Measurements from ENCODE around the gene UQCR11. TPM values are rescaled to one million over a fixed set of nuclear protein-coding genes. Genes with fewer than 3 reads are reported as not detected.

Gene UQCR11
- total RNA-seq, 4 donors from 2014 or later = 111 to 152 (median 132) TPM

DNA sequence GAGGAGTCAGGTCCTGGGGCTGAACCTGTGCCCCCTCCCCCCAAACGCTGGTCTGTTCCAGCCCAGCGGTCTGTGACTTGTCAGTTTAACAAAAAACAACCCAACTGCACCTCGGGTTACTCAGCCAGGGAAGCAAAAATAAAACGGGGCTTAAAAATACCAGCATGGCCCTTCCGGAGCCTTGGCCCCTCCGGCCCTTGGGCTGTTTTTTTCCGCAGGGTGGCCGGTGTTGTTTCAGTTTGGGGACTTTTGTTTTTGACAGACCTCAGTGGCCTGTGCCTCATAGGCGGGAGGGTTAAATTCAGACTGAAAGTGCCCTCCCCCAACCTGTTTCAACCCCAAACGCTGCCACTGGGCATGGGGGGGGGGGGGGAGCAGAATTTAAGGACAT, 43.2 kb upstream of the UQCR11 start:
- H3K27ac ChIP-seq (replicated peaks in 1 of 4) = no peak overlapping the region
- peaks cover 10 to 27% (median 23%) of the 10 kb centered on the region in 4 donors for H3K4me1 ChIP-seq
- TF ChIP-seq CTCF (IDR thresholded peaks at IDR 0.05) (no peak), EP300 (IDR thresholded peaks at IDR 0.05) (no peak), POLR2A (IDR thresholded peaks at IDR 0.05; ENCODE audit: low read depth) (no peak), POLR2AphosphoS5 (IDR thresholded peaks at IDR 0.05) (no peak)
- DNase-seq (ENCODE audit: extremely low spot score) = no peak
- intact Hi-C loops (cut with DNase I) = no loop called here
- H3K27me3 ChIP-seq = no peaks in the 10 kb centered on the region
- no peak overlapping the region for H3K4me3 ChIP-seq
- peaks cover 8 to 62% (median 41%) of the 10 kb centered on the region in 4 donors for H3K36me3 ChIP-seq
- WGBS = 81% methylated on average over 10 of the region's 10 CpGs
- H3K9me3 ChIP-seq = no peaks in the 10 kb centered on the region

DNA sequence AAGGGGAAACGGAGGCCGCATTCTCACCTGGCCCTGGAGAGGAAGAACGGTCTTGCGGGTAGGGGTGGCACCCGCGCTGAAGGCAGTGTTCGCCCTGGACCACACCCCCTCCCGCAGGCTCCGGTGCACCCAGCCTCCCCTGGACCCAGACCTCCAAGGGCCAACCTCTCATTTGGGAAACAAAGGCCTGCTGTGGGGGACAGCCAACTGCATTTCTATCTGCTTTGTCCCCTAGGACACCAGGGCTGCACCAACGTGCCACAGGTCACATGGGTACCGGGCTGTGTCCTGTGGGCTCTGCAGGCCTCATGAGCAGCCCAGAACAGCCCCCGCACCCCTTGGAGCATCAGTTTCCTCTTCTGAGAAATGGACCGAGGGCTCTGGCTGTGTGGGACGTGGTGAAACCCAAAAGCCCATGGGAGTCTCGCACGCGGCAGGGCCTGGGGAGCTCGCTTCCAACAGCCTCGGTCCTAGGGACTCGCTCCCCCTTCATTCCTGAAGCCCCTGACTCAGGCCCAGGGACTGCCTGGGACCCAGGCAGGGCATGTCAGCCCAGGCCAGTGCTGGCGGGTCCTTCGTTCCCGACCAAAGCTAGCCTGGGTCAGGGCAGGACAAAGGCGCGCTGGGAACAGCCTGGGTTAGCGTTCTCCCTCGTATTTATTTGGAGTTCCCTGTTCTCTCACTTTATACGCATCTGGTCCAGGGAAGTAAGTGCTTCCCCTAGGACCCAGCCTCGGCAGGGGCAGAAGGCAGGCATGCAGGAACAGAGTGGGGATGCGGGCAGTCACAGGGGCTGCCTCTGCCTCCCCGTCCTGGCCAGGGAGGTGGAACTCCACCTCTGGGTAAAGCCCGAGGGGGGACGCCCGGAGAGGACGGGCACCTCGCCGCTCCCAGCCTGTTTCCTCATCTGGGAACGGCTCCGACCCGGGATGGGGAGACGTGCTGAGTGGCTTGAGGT, 42.5 kb upstream of the UQCR11 start:
- 84% methylated on average over 23 of the region's 41 CpGs for WGBS
- intact Hi-C loops (cut with DNase I) = no loop called here
- Histone ChIP-seq H3K9me3 (no peaks in the 10 kb centered on the region), H3K4me1 (peaks cover 10 to 23% (median 18%) of the 10 kb centered on the region in 4 donors), H3K4me3 (no peak overlapping the region), H3K27me3 (no peaks in the 10 kb centered on the region), H3K27ac (replicated peaks in 1 of 4) (no peak overlapping the region), H3K36me3 (peaks cover 8 to 69% (median 45%) of the 10 kb centered on the region in 4 donors)
- TF ChIP-seq EP300 (IDR thresholded peaks at IDR 0.05) = no peak
- no peak for TF ChIP-seq POLR2A (IDR thresholded peaks at IDR 0.05; ENCODE audit: low read depth)
- no peak for TF ChIP-seq CTCF (IDR thresholded peaks at IDR 0.05)
- no peak for TF ChIP-seq POLR2AphosphoS5 (IDR thresholded peaks at IDR 0.05)
- no peak for DNase-seq (ENCODE audit: extremely low spot score)

- 83% methylated on average over 21 of the region's 29 CpGs for WGBS
Observed at GRCh38 chr19:1646659-1647453, 41.6 kb upstream of the UQCR11 start.

DNA sequence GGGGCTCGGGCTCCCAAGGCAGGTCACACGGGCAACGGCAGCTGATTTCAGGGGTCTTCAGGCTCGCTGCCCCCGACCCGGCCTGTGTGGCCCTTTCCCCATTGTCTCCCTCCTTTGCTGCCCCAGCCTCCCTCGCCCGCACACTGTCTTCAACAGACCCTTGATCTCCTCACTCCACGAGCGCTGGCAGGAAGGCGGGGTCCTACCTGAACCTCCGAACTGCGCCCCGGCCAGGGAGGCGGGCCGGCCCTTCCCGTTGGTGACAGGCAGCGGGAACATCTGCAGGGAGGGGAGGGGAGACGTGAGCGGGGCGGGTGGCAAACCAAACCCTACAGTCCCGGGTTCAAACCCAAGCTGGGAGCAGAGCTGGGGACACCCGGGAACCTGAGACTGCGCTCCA, 40.9 kb upstream of the UQCR11 start:
- intact Hi-C loops (cut with DNase I) = no loop called here
- WGBS = 89% methylated on average over 22 of the region's 24 CpGs
- H3K27me3 ChIP-seq = no peaks in the 10 kb centered on the region
- H3K4me1 ChIP-seq = peaks cover 10 to 17% (median 13%) of the 10 kb centered on the region in 4 donors
- H3K9me3 ChIP-seq = no peaks in the 10 kb centered on the region
- H3K27ac ChIP-seq (replicated peaks in 1 of 4) = no peak overlapping the region
- H3K36me3 ChIP-seq = peaks cover 8 to 85% (median 55%) of the 10 kb centered on the region in 4 donors
- no peak for DNase-seq (ENCODE audit: extremely low spot score)
- no peak for TF ChIP-seq POLR2AphosphoS5 (IDR thresholded peaks at IDR 0.05)
- TF ChIP-seq CTCF (IDR thresholded peaks at IDR 0.05) = no peak
- TF ChIP-seq EP300 (IDR thresholded peaks at IDR 0.05) = no peak
- no peak for TF ChIP-seq POLR2A (IDR thresholded peaks at IDR 0.05; ENCODE audit: low read depth)
- H3K4me3 ChIP-seq = no peak overlapping the region

More at GRCh38 chr19:1646659-1647453, 41.6 kb upstream of the UQCR11 start:
- H3K9me3 ChIP-seq = no peaks in the 10 kb centered on the region
- no peak for DNase-seq (ENCODE audit: extremely low spot score)
- peaks cover 8 to 78% (median 49%) of the 10 kb centered on the region in 4 donors for H3K36me3 ChIP-seq
- peaks cover 10 to 23% (median 18%) of the 10 kb centered on the region in 4 donors for H3K4me1 ChIP-seq
- H3K27ac ChIP-seq (replicated peaks in 1 of 4) = no peak overlapping the region
- TF ChIP-seq POLR2A (IDR thresholded peaks at IDR 0.05; ENCODE audit: low read depth) (no peak), CTCF (IDR thresholded peaks at IDR 0.05) (no peak), POLR2AphosphoS5 (IDR thresholded peaks at IDR 0.05) (no peak), EP300 (IDR thresholded peaks at IDR 0.05) (no peak)
- intact Hi-C loops (cut with DNase I) = no loop called here
- H3K27me3 ChIP-seq = no peaks in the 10 kb centered on the region
- H3K4me3 ChIP-seq = no peak overlapping the region

Measured in esophagus muscularis mucosa (tissue), 4 donors.